ENCODE results near the gene SLC12A9.
"Not testable (repeated sequence)": the region's sequence is repeated elsewhere in the genome, so short reads cannot be mapped to it uniquely, and the experiment has no call there.

GRCh38 chr7:100816515-100816914 lies 36.0 kb upstream of the SLC12A9 start:
- TF ChIP-seq CTCF, EP300 (IDR thresholded peaks at IDR 0.05): not testable (repeated sequence)

Measured in upper lobe of left lung (tissue), 4 donors.